PFSK-1 (cell line): ENCODE data around the gene FZD2.

ENCODE experiments used
- FOXP2 ChIP-seq: optimal IDR thresholded peaks from 2 replicates; pipeline ENCODE3; 2011; ENCODE audit warnings: borderline replicate concordance, control low read depth, inconsistent platforms; ENCODE audit not compliant: insufficient read depth; ENCODE audit errors: extremely low read length, extremely low read depth
- POLR2AphosphoS5 ChIP-seq: IDR thresholded peaks from 2 replicates; pipeline ENCODE4 v1.6.1; 2012; ENCODE audit warnings: low read depth, mild to moderate bottlenecking, control low read depth, low read length, moderate library complexity
- SIN3A ChIP-seq: IDR thresholded peaks from 2 replicates; pipeline ENCODE4 v1.6.1; 2012; ENCODE audit warnings: mild to moderate bottlenecking, low read length, moderate library complexity, borderline replicate concordance; ENCODE audit not compliant: insufficient read depth
- TAF1 ChIP-seq: IDR thresholded peaks from 2 replicates; pipeline ENCODE4 v1.6.1; 2012; ENCODE audit warnings: low read length, control low read depth, borderline replicate concordance; ENCODE audit not compliant: insufficient read depth
- TF ChIP-seq, protein P1 (sequence below), 2 experiments: IDR thresholded peaks; 2 replicates each; pipeline versions ENCODE4 v1.6.1 to v1.8.0; 2011 to 2012; ENCODE audit warnings: low read depth in 2 of 2, low read length in 2 of 2, control low read depth in 1 of 2, inconsistent platforms in 1 of 2, mild to moderate bottlenecking in 1 of 2, moderate library complexity in 1 of 2; ENCODE audit not compliant: insufficient read depth in 1 of 2

The FZD2 gene

DNA sequence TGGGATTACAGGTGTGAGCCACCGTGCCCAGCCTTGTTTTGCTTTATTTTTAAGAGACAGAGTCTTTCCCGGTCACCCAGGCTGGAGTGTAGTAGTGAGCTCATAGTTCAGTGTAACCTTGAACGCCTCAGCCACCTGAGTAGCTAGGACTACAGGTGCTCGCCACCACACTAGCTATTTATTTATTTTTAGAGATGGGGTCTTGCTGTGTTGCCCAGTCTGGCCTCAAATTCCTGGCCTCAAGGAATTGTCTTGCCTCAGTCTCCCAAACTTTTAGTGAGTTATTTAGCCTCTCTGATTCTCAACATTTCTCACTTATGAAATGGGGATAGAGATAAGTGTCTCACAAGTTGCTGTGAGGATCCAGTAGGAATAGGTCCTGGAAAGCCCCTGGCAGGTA lies 21.7 kb downstream of the FZD2 start:
- TF ChIP-seq, protein P1, sequence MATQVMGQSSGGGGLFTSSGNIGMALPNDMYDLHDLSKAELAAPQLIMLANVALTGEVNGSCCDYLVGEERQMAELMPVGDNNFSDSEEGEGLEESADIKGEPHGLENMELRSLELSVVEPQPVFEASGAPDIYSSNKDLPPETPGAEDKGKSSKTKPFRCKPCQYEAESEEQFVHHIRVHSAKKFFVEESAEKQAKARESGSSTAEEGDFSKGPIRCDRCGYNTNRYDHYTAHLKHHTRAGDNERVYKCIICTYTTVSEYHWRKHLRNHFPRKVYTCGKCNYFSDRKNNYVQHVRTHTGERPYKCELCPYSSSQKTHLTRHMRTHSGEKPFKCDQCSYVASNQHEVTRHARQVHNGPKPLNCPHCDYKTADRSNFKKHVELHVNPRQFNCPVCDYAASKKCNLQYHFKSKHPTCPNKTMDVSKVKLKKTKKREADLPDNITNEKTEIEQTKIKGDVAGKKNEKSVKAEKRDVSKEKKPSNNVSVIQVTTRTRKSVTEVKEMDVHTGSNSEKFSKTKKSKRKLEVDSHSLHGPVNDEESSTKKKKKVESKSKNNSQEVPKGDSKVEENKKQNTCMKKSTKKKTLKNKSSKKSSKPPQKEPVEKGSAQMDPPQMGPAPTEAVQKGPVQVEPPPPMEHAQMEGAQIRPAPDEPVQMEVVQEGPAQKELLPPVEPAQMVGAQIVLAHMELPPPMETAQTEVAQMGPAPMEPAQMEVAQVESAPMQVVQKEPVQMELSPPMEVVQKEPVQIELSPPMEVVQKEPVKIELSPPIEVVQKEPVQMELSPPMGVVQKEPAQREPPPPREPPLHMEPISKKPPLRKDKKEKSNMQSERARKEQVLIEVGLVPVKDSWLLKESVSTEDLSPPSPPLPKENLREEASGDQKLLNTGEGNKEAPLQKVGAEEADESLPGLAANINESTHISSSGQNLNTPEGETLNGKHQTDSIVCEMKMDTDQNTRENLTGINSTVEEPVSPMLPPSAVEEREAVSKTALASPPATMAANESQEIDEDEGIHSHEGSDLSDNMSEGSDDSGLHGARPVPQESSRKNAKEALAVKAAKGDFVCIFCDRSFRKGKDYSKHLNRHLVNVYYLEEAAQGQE (IDR thresholded peaks at IDR 0.05; ENCODE audit: insufficient read depth in 1 of 2, low read depth in 2 of 2, low read length in 2 of 2), result no peak
- TF ChIP-seq POLR2AphosphoS5, result no peak

DNA sequence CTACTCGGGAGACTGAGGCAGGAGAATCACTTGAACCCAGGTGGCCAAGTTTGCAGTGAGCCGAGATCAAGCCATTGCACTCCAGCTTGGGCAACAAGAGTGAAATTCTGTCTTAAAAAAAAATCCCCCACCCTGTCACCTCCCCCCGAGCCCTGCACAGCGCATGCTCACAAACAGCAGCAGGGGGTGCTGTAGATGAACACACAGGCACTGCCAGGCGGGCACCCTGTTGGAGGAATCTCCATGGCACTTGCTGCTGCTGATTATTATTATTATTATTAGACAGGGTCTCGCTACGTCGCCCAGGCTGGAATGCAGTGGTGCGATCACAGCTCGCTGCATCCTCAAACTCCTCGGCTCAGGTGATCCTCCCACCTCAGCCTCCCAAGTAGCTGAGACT lies 24.6 kb downstream of the FZD2 start:
- TF ChIP-seq FOXP2 (no peak), SIN3A (no peak), POLR2AphosphoS5 (no peak), TAF1 (no peak)
- TF ChIP-seq, protein P1 (IDR thresholded peaks at IDR 0.05; ENCODE audit: insufficient read depth in 1 of 2, low read depth in 2 of 2, low read length in 2 of 2), result no peak

DNA sequence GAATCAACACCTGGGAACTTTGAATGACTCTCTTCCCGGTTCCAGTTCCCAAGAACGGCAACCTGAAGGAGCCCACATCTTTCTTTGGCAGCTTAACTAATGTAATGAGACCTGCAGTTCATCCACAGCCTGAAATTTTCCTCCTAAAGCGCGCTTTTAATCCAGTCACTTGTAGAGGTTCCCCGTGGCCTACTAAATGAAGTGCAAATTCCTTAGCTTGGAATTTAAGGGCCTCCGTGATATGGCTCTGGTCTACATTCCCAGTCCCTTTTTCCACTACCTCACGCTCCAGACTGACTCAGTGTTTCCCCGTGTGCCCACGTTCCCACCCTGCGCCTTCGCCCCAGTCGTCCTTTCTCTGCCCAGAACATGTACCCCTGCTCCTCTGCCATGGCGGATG lies 27.2 kb downstream of the FZD2 start:
- no peak for TF ChIP-seq TAF1
- TF ChIP-seq FOXP2, result no peak
- no peak for TF ChIP-seq SIN3A
- TF ChIP-seq, protein P1 (IDR thresholded peaks at IDR 0.05; ENCODE audit: insufficient read depth in 1 of 2, low read depth in 2 of 2, low read length in 2 of 2), result no peak
- TF ChIP-seq POLR2AphosphoS5, result no peak

DNA sequence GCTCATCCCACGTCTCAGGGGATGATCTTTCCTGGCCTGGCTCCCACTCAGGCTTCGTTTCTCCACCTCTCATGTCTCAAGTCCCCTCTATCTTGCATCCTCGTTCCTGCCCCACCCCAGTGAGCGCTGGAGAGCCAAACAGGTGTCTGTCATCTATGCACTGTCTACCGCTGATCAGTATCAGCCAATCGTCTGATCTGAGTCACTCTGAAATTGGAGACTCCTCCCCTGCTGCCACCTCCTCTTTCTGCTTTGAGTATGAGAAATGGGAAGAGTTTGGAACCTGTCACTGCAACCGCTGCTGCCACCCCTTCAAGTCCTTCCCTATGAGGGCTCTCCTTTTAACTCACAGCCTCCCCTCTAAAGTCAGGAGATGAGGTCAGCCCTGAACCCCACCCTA lies 28.0 kb downstream of the FZD2 start:
- TF ChIP-seq POLR2AphosphoS5, result no peak
- TF ChIP-seq, protein P1 (IDR thresholded peaks at IDR 0.05; ENCODE audit: insufficient read depth in 1 of 2, low read depth in 2 of 2, low read length in 2 of 2), result no peak
- TF ChIP-seq SIN3A, result no peak
- no peak for TF ChIP-seq FOXP2
- no peak for TF ChIP-seq TAF1

DNA sequence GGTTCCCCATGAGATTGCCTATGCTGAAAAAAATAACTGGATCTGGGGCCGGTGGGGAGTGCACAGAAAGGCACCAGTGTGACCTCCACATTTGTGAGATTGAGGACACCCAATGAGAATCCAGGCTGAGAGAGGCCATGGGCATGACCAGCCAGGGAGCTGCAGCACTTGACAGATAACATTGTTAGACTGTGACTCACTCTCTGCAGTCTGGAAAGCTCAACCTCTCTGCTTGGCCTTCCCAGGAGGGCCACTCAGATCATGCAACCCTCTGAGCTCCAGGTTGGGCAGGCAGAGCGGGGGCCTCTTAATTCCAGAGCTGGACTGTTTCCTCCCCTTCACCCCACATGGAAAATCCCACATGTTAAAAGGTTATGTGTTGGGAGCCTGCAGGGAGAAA lies 30.1 kb downstream of the FZD2 start:
- TF ChIP-seq TAF1, result peak; percentile 16; the same call in 1 of the 2 replicates
- TF ChIP-seq SIN3A, result no peak
- no peak for TF ChIP-seq POLR2AphosphoS5
- TF ChIP-seq, protein P1 (IDR thresholded peaks at IDR 0.05; ENCODE audit: insufficient read depth in 1 of 2, low read depth in 2 of 2, low read length in 2 of 2), result no peak
- TF ChIP-seq FOXP2, result no peak
